GM11168 (cell line): ENCODE measurements around the gene STRIT1.
"Not testable (repeated sequence)": the region's sequence is repeated elsewhere in the genome, so short reads cannot be mapped to it uniquely, and the experiment has no call there.

ENCODE experiments used
- in situ Hi-C: fragments of 300-500 bp; cut with MboI; formaldehyde crosslinking; loops from one replicate; pipeline ENCODE4 v1.12.0; 2022; ENCODE audit warnings: low sequenced_read_pairs; ENCODE audit not compliant: unreplicated experiment

STRIT1 gene

GRCh38 chr3:155316426-155316825 lies 22.9 kb upstream of the STRIT1 start:
- in situ Hi-C loops: no loop called here

- in situ Hi-C loops: no loop called here
Observed at GRCh38 chr3:155313916-155314315, 20.4 kb upstream of the STRIT1 start.

- in situ Hi-C loops: no loop called here
Observed at GRCh38 chr3:155313300-155313699, 19.8 kb upstream of the STRIT1 start.

GRCh38 chr3:155312781-155313180 lies 19.3 kb upstream of the STRIT1 start:
- in situ Hi-C loops: no loop called here

GRCh38 chr3:155309581-155309980 lies 16.1 kb upstream of the STRIT1 start:
- in situ Hi-C loops: no loop called here

GRCh38 chr3:155308831-155309230 lies 15.3 kb upstream of the STRIT1 start:
- in situ Hi-C loops: no loop called here

- in situ Hi-C loops: no loop called here
Observed at GRCh38 chr3:155307183-155307582, 13.7 kb upstream of the STRIT1 start.

GRCh38 chr3:155304394-155304793 lies 10.9 kb upstream of the STRIT1 start:
- in situ Hi-C loops: no loop called here

- in situ Hi-C loops: no loop called here
Observed at GRCh38 chr3:155303540-155304097, 10.1 kb upstream of the STRIT1 start.

GRCh38 chr3:155302891-155303290 lies 9.4 kb upstream of the STRIT1 start:
- in situ Hi-C loops: no loop called here

GRCh38 chr3:155302481-155302880 lies 9.0 kb upstream of the STRIT1 start:
- in situ Hi-C loops: no loop called here

- in situ Hi-C loops: no loop called here
Observed at GRCh38 chr3:155297100-155297499, 3.6 kb upstream of the STRIT1 start.

- in situ Hi-C loops: no loop called here
Observed at GRCh38 chr3:155296413-155296812, 2.9 kb upstream of the STRIT1 start.

- in situ Hi-C loops: no loop called here
Observed at GRCh38 chr3:155292693-155293092, 790 bp downstream of the STRIT1 start.

GRCh38 chr3:155292133-155292532 lies 1.4 kb downstream of the STRIT1 start:
- in situ Hi-C loops: no loop called here

- in situ Hi-C loops: no loop called here
Observed at GRCh38 chr3:155286736-155287135, 6.7 kb downstream of the STRIT1 start.

- in situ Hi-C loops: no loop called here
Observed at GRCh38 chr3:155285936-155286335, 7.5 kb downstream of the STRIT1 start.

GRCh38 chr3:155283092-155284056 lies 10.1 kb downstream of the STRIT1 start:
- in situ Hi-C loops: no loop called here

GRCh38 chr3:155282385-155283091 lies 10.9 kb downstream of the STRIT1 start:
- in situ Hi-C loops: no loop called here

GRCh38 chr3:155281912-155282311 lies 11.6 kb downstream of the STRIT1 start:
- in situ Hi-C loops: no loop called here

- in situ Hi-C loops: not testable (repeated sequence)
Observed at GRCh38 chr3:155276089-155276488, 17.4 kb downstream of the STRIT1 start.
